ENCODE data around the gene DLX6.

DNA sequence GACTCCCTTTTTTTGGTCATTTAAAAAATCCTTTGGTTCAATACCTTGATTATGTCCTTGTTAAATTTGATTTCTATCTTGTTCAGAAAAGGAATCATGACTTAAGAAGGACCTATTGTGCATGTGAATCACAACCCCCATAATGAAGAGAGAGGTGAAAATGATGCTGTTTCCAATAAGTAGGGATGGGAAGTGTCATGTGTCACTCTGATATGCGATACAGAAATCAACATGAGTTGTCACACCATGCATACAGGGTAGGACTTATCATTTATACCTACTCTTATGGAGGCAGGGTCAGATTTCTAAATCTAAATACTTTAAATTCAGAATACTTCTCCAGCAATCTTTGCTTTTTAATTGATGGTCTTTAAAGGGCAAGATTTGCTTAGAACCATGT, 19.4 kb upstream of the DLX6 start:
- TF ChIP-seq, protein P1, sequence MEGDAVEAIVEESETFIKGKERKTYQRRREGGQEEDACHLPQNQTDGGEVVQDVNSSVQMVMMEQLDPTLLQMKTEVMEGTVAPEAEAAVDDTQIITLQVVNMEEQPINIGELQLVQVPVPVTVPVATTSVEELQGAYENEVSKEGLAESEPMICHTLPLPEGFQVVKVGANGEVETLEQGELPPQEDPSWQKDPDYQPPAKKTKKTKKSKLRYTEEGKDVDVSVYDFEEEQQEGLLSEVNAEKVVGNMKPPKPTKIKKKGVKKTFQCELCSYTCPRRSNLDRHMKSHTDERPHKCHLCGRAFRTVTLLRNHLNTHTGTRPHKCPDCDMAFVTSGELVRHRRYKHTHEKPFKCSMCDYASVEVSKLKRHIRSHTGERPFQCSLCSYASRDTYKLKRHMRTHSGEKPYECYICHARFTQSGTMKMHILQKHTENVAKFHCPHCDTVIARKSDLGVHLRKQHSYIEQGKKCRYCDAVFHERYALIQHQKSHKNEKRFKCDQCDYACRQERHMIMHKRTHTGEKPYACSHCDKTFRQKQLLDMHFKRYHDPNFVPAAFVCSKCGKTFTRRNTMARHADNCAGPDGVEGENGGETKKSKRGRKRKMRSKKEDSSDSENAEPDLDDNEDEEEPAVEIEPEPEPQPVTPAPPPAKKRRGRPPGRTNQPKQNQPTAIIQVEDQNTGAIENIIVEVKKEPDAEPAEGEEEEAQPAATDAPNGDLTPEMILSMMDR (IDR thresholded peaks at IDR 0.05; ENCODE audit: low read depth, low read length): no peak
- no peak for TF ChIP-seq POLR2A (IDR thresholded peaks at IDR 0.05; ENCODE audit: extremely low read depth, insufficient read length)
- TF ChIP-seq MYC (IDR thresholded peaks at IDR 0.05; ENCODE audit: low read depth, low read length): no peak

All from NB4 (cell line).